HG02852 (cell line): ENCODE measurements around the gene CFAP68.
A peak's percentile ranks its signal among the peaks of the same experiment; 100 is the strongest.

Source experiments
- ATAC-seq: cut with Tn5 transposase; IDR thresholded peaks from one replicate; pipeline ENCODE4 v1.9.1; 2021; ENCODE audit warnings: mild to moderate bottlenecking, moderate library complexity; ENCODE audit not compliant: unreplicated experiment

The CFAP68 gene

DNA sequence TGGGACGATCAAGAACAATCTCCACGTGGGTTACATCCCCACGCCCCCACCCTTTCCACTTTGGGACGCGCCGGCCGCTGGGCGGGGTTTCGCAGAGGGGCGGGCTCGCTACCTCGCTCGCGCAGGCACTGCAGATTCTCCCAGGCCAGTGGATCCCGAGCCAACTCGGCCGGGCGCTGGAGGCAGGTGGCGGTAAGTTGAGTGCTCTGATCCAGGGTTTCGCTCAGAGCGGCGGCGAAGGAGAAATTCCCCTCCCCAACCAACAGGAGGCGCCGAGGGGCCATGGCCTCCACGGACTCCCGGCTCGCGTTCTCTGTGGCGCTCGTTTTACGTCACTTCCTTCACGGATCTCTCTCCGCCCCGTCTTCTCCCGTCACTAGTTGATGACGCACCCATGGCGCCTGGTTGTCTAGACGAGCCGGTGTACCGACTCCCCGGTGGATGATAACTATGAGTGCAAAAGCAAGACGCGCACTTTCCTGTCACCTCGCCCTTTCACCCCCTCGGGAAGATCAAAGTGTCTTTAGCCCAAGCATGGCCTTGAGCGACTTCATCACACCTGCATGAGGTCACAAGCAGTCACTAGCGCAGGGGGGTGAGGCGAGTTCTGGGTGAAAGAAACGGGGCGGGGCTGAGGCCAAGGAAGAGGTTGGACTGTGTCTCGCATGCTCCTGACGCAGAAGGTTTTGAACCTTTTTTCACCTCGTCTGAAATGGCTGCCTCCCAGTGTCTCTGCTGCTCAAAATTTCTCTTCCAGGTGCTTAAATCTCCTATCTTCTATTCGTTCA, at the start of gene CFAP68, which contains the start of gene FDXACB1:
TSS of gene CFAP68 (plus strand) at position 693 of the 788 bp plus-strand sequence. CDS start at position 713, 20 bp downstream.
TSS of gene FDXACB1 (minus strand) at position 317 of the 788 bp plus-strand sequence. CDS start at position 284, 33 bp downstream.
- peak; percentile 90 for ATAC-seq

GRCh38 chr11:111833524-111833923, 45.8 kb upstream of the CFAP68 start:
- no peak for ATAC-seq

DNA sequence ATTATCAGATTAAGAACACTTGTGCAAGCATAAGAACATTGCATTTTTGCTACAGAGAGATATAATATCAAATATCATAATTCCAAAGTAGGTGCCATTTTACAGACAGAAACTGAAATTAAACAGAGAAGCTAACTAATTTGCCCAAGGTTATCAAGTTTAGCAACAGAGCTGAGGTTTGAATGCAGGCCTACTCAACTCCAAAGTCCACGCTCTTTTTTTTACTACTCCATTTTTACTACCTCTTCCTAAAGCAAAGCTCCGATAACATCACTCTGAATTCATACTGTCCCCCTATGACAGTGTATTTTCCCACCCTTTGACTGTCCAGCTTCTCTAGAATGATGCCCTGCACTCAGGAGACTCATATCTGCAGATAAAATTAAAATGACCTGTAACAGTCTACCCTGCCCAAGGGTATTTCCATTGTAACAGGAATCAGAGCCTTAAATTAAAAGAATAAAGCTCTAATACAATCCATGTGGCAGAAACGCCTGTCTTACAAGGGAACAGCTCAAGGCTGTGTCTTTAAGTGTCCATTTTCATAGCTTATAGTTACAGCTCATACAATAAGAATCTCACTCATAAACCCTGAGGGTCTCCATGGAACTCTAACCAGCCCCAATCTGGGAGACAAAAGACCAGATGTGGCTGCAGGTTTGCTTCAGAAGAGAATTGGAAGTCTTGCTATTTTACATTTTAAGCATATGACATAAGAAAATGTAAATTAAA, 44.7 kb upstream of the CFAP68 start:
- no peak for ATAC-seq

DNA sequence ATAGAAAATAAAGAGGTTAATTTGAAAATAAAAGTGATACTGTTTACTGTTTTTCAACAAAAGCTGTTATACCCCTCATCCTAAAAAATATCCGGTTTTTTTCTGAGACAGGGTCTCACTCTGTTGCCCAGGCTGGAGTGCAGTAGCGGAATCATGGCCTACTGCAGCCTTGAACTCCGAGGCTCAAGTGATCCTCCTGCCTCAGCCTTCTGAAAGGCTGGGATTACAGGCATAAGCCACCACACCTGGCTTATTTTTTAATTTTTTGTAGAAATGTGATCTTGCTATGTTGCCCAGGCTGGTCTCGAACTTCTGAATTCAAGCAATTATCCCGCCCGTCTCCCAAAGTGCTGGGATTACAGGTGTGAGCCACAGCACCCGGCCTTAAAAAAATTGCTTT, 43.7 kb upstream of the CFAP68 start:
- ATAC-seq = no peak

DNA sequence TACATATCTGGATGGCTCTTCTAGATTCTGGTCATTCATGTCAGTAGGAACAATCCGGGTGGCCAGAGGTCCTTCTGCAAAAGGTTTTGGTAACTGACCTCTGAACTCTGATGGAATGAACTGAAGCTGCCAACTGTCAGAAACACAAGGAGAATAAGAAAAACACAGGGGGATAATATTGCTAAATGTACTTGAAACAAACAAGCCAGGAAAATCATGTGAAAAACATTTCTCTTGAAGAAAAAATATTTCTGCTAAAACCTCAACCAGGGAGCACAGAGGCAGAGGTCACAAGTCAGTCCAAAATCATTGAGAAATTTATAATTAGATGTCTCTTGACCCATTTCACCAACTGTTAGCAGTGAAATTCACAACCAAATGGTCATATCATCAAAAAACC, 43.2 kb upstream of the CFAP68 start:
- no peak for ATAC-seq

GRCh38 chr11:111836721-111837120, 42.6 kb upstream of the CFAP68 start:
- peak; percentile 86 for ATAC-seq

- ATAC-seq = no peak
Observed at GRCh38 chr11:111837366-111837891, 41.9 kb upstream of the CFAP68 start.

- ATAC-seq = no peak
Observed at GRCh38 chr11:111838054-111838453, 41.3 kb upstream of the CFAP68 start.

GRCh38 chr11:111840143-111840542, 39.2 kb upstream of the CFAP68 start:
- ATAC-seq = no peak

- peak; percentile 57 for ATAC-seq
Observed at GRCh38 chr11:111841370-111842053, 37.8 kb upstream of the CFAP68 start.

DNA sequence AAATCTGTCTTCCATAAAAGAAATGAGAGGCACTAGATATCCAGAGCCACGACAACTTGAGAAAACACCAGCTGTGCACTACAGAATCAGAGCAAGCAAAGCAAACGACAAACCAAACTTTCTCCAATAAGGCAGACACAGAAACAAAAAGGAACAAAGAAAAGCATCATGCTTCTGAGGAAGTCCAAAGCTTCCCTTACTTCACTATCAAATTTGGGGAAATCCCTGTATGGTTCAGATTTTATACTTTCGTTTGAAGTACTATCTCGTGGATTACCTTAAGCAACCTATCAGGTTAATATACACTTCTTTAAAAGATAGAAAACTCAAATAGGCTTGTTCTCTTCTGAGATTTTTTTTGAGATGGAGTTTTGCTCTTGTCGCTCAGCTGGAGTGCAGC, 35.7 kb upstream of the CFAP68 start:
- no peak for ATAC-seq

- no peak for ATAC-seq
Observed at GRCh38 chr11:111845276-111846028, 33.9 kb upstream of the CFAP68 start.

GRCh38 chr11:111846063-111846462, 33.3 kb upstream of the CFAP68 start:
- no peak for ATAC-seq

DNA sequence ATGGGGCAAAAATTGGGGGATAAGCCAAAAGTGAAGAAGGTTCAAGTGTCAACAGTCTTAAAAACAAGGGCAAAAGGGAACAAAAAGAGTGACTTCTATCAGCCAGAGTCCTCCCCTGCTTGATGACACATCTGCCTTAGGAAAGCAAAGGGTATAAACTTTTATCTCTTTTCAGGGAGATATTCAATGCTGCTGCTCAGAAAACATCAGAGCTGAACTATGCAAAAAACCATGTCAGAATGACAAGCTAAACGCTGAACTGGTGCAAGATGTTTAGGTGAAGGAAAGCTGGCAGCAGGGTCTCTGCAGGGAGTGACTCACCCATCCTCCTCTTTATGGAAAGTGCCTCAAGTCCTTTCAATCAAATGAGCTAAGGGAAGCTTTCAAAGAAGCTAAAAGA, 32.7 kb upstream of the CFAP68 start:
- no peak for ATAC-seq

DNA sequence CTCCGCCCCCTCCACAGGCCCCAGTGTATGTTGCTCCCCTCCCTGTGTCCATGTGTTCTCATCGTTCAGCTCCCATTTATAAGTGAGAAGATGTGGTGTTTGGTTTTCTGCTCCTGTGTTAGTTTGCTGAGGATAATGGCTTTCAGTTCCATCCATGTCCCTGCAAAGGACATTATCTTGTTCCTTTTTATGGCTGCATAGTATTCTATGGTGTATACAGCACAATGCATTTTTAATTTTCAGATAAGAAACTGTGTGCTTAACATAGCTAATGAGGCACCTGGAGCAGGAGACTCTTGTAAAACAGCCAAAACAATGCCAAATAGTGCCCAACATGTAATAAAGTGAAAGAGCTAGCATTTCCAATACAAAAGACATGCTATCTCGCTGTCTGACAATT, 29.7 kb upstream of the CFAP68 start:
- ATAC-seq = no peak

DNA sequence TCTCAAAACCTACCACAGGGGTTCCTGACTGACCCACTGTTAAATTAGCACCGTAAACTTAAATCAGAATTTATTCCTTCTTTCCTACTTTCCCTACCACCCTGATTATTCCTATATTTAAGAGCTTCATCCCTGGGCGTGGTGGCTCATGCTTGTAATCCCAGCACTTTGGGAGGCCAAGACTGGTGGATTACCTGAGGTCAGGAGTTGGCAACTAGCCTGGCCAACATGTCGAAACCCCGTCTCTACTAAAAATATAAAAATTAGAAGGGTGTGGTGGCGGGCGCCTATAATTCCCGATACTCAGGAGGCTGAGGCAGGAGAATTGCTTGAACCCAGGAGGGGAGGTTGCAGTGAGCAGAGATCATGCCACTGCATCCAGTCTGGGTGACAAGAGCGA, 28.3 kb upstream of the CFAP68 start:
- no peak for ATAC-seq

DNA sequence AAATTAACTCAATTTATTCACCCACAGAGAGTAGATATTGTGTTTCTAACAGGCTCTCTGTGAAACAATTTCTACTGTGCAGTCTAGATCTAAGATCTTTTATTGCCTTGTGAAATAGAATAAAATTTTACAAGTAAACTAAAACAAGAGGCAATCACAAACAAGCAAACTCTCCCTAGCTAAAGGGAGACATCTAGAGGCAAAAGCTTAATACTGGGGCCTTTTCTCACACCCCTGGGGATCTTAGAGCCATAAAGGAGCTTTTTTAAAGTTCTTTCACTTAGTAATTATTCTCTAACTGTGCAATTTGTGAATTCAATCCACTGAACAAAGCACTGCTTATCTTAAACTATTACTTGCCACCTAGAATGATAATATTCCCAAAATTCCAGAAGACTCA, 27.7 kb upstream of the CFAP68 start:
- no peak for ATAC-seq

GRCh38 chr11:111852103-111852502, 27.2 kb upstream of the CFAP68 start:
- no peak for ATAC-seq

DNA sequence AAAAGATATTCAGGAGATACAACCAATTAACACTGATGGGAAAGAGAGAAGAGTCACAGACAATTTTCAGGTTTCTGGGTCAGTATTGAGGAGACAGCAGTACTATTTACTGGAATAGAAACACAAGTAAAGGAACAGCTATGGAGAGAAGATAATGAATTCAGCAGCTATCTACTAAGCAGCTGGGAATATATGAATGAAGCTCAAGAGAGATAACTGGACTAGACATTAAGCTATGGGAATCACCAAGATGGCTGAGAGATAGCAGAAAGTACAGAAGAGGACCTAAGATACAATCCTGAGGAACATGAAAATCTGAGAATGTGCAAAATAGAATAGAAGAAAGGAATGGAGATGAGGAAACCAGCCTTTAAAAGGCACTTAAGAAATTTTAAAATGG, 23.8 kb upstream of the CFAP68 start:
- no peak for ATAC-seq

DNA sequence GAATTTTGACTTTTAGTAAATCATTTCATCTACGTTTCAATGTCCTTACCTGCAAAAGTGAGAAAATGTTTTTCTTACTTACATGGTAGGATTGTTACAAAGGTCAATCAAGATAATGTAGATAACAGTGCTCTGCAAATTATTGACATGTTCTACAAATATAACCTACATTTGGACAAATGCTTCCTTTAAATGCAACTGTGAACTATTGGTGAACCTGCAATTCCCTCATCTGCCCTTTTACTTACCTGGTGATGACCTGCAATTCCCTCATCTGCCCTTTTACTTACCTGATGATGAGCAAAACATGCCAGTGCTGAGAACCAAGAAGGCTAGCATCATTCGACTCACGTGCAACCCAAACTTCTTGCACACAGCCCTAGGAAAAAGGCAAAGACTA, 19.1 kb upstream of the CFAP68 start:
- ATAC-seq = no peak

DNA sequence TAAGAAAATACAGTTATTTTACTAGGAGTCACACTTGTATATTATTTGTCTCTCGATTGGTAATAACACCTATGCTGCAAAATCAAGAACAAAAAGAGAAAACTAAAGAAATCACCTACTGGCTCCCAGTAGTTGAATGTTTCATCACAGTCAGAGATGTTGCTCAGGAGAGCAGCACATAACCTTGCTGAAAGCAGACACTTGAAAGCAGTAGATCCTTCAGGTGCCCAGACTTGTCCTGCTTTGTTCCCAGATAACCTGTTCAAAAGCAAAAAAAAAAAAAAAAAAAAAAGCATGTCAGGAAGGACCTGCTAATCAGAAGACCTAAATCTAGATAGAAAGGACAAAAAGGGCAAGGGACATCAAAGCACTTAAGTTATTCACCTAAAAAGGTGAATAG, 9.2 kb upstream of the CFAP68 start:
- ATAC-seq = no peak
